ENCODE results near the gene ATP8A2. TPM values are rescaled to one million over a fixed set of nuclear protein-coding genes. Genes with fewer than 3 reads are reported as not detected.

The ATP8A2 gene
- total RNA-seq, 2 donors from 2014 or later, result 0.25 to 0.33 TPM

DNA sequence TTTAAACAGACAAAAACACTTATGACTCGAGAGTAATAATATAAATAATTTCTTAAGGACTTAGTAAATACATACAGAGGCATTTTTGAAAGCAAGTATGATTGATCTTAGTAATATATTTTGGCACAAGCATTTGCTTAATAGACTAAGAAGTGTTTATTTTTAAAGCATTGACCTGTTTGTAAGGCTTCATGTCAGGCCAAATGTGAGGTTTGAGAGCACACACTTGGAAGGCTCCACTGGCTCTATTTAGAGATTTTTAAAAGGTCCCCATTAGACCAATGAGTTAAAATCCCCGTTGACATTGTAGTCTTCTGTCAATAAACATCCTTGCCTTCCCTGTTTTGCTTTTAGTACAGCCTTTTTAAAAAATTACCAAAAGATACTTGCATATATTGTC lies 50.4 kb downstream of the ATP8A2 start:
- Mint-ChIP-seq H3K9me3 (no peaks in the 10 kb centered on the region), H3K36me3 (no peaks in the 10 kb centered on the region), H3K27ac (no peak overlapping the region)
- ATAC-seq (no peak), DNase-seq (ENCODE audit: low spot score in 2 of 2) (no peak)

DNA sequence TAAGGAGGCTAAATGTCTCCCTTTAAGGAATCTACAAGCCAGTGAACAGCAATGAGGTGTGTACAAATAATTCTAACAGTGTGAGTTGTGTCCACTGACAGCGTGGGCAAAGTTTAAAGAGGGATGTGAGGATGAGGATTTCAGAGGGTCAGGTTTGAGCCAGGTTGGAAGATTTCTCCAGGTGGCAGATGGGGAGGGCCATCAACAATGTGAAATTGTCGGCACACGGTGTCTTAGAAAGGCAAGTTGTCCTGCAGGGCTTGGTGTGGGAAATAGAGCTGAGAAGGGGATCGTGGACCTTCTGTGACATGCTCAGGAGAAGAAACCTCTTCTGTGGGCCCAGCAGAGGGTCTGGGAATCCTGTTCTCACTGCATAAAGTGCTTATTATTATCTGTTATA lies 52.1 kb downstream of the ATP8A2 start:
- Mint-ChIP-seq H3K9me3 (no peaks in the 10 kb centered on the region), H3K36me3 (no peaks in the 10 kb centered on the region), H3K27ac (no peak overlapping the region)
- no peak for DNase-seq (ENCODE audit: low spot score in 2 of 2)
- no peak for ATAC-seq

DNA sequence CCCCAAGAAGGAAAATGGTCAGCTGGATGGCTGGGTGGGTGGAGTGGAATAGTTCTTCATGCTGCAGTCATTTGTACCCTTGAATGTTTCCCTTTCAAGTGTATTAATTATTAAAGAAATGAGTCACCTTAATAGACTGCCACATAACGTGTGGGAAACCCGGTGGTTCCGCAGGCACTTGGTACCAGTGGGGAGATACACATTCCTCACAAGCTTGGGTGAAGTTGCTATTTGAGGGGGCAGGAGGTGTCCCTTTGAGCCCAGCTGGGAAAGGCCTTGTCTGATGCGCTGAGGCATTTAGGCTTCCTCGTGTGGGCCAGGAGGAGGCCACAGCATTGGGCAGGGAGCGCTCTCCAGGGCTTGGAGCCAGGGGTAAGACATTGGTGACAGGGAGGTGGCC lies 57.7 kb downstream of the ATP8A2 start:
- no peaks in the 10 kb centered on the region for H3K9me3 Mint-ChIP-seq
- no peak overlapping the region for H3K27ac Mint-ChIP-seq
- H3K36me3 Mint-ChIP-seq, result no peaks in the 10 kb centered on the region
- ATAC-seq (no peak), DNase-seq (ENCODE audit: low spot score in 2 of 2) (no peak)

DNA sequence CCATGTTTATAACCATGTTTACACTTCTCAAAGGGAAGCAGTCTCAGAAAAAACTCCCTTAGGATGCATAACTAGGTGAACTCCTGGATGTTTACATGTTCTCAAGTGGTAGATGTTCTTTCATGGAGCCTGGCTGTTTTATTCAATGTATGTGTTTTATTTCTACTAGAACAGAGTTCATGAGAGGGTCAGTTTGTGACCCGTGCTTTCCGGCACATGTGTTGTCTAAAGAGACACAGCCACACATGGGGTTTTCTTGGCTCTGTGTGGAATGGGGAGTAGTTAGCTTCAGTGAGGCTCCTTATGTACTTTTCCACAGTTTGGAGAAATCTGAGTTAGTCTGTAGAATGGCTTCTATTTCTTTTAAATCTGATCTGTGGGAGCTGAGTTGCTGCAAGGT lies 60.9 kb downstream of the ATP8A2 start:
- H3K36me3 Mint-ChIP-seq, result no peaks in the 10 kb centered on the region
- no peak overlapping the region for H3K27ac Mint-ChIP-seq
- no peak for ATAC-seq
- no peaks in the 10 kb centered on the region for H3K9me3 Mint-ChIP-seq
- DNase-seq (ENCODE audit: low spot score in 2 of 2), result no peak

DNA sequence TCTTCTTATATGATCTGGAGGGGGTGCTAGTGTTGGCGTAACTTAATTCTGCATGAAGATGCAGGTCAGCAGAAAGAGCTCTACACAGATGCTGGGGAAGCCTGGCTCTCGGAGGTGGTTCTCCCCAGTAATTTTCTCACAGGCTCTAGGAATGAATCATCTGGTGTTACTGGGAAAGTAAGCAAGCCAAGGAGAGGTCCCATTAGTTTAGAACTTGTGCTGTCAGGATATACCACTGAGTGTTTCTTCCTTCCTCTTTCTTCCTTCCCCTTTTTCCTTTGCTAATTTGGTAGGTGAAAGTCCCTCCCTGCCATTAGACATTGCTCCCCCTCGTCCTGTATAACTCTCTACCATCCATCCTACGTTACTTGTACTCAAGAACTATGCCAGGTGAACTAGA lies 68.3 kb downstream of the ATP8A2 start:
- DNase-seq (ENCODE audit: low spot score in 2 of 2) (no peak), ATAC-seq (no peak)
- no peak overlapping the region for H3K27ac Mint-ChIP-seq
- no peaks in the 10 kb centered on the region for H3K36me3 Mint-ChIP-seq
- no peaks in the 10 kb centered on the region for H3K9me3 Mint-ChIP-seq

DNA sequence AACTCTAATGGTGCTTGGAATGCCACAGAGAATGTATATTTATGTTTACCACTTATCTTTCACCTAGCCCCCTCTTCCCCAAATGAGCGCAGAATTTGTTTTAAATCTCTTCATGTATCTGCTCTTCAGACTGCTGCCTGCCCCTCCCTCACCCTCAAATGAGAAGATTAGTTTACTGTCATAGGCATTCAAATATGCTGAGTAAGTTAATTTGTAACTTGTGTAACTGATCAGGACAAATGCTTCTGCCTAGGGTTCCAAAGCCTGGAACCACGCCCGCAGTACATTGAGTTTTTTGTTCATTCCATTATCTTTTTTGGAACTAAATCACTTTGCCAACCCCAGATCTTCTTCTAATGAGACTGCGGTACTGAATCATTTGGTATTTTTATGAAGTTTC lies 74.5 kb downstream of the ATP8A2 start:
- DNase-seq (ENCODE audit: low spot score in 2 of 2) (no peak), ATAC-seq (no peak)
- Mint-ChIP-seq H3K36me3 (no peaks in the 10 kb centered on the region), H3K9me3 (no peaks in the 10 kb centered on the region), H3K27ac (no peak overlapping the region)

DNA sequence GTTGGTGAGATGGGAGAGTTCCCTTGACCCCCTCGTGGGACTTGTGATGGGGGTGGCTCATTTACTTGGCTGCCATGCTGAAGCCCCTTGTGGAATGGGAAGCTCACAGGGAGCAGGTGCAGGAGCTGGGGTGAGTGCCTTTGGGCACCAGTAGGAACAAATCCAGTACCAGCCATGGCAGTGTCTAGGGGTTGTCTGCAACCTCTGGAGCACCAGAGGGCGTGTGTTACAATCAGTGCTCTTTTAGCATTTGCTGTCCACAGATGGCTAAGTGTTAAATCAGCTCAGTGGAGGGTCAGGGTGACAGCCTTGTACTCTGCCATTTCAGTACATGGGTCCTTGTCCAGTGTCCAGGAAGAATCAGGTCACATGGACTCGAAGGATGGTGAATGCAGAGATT lies 75.6 kb downstream of the ATP8A2 start:
- H3K36me3 Mint-ChIP-seq, result no peaks in the 10 kb centered on the region
- no peak for ATAC-seq
- no peak for DNase-seq (ENCODE audit: low spot score in 2 of 2)
- no peaks in the 10 kb centered on the region for H3K9me3 Mint-ChIP-seq
- no peak overlapping the region for H3K27ac Mint-ChIP-seq

DNA sequence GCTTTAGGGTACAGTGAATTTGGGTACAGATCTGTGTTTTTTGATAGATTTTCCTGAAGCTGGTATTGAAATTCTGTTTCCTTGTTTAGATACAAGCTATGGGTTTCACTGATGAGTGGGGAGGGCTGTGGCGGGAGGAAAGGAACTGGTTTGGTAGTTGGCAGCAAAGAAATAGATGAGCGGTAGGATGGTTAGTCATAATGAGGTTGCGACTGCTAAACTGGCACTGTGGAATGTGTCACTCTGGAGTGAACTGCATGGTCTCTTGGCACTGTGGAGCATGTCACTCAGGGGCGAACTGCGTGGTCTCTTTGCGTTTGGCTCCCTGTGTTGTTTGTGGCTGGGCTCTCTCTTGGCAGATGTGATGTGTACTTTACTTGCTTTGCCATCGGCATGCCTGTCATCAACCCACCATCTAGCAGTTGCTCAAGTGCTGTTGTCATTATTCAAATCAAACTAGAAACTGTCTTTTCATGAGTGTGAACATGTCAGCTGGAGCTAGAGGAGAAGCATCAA lies 82.1 kb downstream of the ATP8A2 start:
- no peaks in the 10 kb centered on the region for H3K36me3 Mint-ChIP-seq
- ATAC-seq (no peak), DNase-seq (ENCODE audit: low spot score in 2 of 2) (no peak)
- no peaks in the 10 kb centered on the region for H3K9me3 Mint-ChIP-seq
- no peak overlapping the region for H3K27ac Mint-ChIP-seq

DNA sequence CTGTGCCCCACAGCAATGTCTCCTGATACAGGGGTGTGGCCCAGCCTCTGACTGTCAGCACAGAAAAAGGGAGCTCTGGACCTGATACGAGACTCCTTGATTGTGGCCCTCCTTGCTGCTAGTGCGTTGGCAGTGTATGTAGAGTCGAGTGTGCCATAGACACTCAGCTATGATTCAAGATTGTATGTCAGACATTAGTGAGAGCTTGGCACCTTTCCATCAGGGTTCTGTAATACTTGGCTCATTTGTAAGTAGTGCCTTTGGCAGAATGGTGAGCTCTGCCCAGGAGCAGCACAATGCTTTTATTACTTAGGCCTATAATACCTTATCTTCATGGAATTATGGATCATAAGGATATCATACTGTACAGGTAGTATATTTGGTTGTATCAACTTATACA lies 83.4 kb downstream of the ATP8A2 start:
- Mint-ChIP-seq H3K27ac (no peak overlapping the region), H3K36me3 (no peaks in the 10 kb centered on the region), H3K9me3 (peaks cover 0 to 5% of the 10 kb centered on the region in 2 donors)
- no peak for DNase-seq (ENCODE audit: low spot score in 2 of 2)
- no peak for ATAC-seq

DNA sequence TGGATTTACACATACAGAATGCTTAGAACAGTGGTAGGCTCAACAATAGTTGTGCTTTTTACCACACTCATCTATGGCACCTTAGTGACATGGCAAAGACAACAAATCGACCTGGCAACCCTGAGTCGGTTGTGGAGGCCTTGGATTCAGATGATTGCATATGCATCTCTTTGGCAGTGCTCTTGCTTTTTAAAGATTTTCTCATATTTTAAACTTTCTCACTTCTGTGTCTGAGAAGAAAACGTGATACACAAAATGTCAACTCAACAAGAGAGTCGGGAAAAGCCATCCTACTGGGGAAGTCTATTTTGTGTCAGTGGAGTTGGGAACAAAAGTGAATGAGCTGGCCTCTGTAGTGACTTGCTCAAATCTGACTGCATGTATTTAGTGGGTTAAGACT lies 85.8 kb downstream of the ATP8A2 start:
- no peak for ATAC-seq
- no peak for DNase-seq (ENCODE audit: low spot score in 2 of 2)
- no peaks in the 10 kb centered on the region for H3K36me3 Mint-ChIP-seq
- H3K27ac Mint-ChIP-seq, result no peak overlapping the region
- H3K9me3 Mint-ChIP-seq, result peaks cover 0 to 5% of the 10 kb centered on the region in 2 donors

DNA sequence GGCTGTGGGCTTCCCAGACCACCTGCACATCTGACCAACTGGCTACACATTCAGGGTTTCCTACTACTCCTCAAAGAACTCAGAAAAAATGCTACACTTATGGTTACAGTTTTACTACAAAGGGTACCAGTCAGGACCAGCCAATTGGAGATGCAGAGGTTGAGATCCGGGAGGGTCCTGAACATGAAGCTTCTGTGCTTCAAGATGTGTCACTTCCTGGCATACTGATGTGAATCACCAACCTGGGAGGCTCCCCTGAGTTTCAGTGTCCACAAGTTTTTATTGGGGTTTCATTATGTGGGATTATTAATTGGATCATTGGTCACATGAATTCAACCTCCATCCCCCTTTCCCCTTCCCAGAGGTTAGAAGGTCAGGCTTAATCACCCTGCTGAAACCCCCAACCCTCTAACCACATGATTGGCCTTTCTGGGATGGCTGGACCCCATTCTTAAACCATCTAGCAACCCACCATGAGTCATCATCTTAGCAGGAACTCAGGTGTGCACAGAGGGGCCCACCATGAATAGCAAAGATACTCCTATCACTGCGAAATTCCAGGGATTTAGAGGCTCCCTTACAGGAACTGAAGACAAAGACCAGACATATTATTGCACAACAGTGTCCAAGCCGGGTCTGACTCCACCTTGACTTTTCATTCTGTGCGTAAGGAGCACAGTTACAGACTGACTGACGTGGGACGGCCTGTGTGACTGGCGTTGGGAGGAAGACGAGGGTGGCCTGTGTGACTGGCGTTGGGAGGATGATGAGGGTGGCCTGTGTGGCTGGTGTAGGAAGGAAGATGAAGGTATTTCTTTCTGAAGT lies 90.7 kb downstream of the ATP8A2 start:
- no peak for ATAC-seq
- H3K9me3 Mint-ChIP-seq, result peaks cover 0 to 5% of the 10 kb centered on the region in 2 donors
- no peak overlapping the region for H3K27ac Mint-ChIP-seq
- no peak for DNase-seq (ENCODE audit: low spot score in 2 of 2)
- peaks cover 0 to 6% of the 10 kb centered on the region in 2 donors for H3K36me3 Mint-ChIP-seq

DNA sequence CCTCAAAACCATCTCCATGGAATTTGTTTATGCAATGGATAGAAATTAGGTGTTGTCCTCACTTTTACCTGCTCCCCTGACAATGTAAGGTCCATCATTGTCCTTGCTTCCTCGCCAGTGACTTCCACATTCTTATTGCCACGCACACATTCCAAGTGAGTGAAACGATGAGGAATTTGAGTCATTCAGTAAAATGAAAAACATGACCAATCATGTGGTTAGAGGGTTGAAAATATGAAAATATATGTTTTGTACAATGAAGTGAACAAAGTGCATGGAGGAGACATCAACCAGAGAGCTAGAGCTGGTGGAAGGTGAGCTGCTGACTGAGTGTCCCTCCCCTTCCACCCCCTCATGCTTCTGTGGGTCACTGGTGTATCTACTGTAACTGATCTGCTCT lies 91.7 kb downstream of the ATP8A2 start:
- ATAC-seq (no peak), DNase-seq (ENCODE audit: low spot score in 2 of 2) (no peak)
- Mint-ChIP-seq H3K9me3 (peaks cover 0 to 5% of the 10 kb centered on the region in 2 donors), H3K36me3 (peaks cover 0 to 14% of the 10 kb centered on the region in 2 donors), H3K27ac (no peak overlapping the region)

DNA sequence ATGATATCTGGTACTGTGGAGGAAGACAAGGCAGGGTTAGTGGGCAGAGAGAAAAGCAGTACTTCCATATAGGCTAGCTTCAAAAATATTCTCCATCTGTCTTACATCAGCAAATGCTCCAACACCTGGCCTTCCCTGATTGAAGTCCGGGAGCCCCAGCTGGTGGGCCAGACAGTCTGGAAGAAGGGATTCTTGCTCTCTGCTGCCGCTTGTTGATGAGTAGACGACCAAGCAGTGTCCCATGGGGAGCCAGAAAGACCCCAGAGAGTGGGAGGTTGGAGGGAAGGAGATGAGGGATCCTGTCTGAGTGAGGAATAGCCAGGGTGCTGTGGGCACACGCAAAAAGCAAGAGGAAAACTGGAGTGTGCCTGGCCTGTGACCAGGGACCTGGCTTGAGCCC lies 95.1 kb downstream of the ATP8A2 start:
- Mint-ChIP-seq H3K36me3 (peaks cover 7 to 20% of the 10 kb centered on the region in 2 donors), H3K9me3 (no peaks in the 10 kb centered on the region), H3K27ac (no peak overlapping the region)
- DNase-seq (ENCODE audit: low spot score in 2 of 2) (no peak), ATAC-seq (no peak)

DNA sequence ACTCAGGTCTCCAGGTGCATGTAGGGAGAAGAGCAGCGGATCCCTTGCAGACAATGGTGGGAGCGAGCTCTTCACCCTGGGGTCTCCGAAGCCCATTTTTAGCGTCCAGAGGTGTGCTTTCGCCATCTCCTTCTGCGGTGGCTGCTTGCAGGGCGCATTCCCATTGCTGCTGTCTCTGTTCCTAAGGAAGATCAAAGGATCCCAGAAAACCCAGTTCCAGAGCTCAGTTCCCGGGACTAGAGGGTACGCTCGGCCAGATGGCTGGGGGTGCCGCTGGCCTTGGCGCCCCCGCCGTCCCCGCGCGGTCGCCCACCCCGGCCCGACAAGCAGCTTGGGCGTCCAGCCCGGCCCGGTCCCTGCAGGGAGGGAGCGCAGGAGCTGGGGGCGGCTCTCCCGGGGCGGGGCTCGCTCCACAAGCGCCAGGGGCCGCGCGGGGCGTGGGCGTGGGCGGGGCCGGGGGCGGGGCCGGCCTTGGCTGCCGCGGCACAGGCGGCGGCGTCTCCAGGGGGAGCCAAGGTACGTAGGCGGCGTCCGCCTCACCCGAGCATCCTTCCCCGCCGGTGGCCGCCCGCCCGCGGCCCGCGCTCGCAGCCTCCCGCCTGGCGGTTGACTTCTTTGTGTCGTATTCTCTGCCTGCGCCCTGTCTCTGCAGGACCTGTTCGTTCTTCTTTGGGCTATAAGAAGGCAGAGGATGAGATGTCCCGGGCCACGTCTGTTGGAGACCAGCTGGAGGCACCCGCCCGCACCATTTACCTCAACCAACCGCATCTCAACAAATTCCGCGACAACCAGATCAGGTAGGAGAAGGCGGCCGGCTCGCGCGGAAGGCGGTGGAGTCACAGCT lies 96.8 kb downstream of the ATP8A2 start:
- DNase-seq (ENCODE audit: low spot score in 2 of 2) (peak in 1 of 2 donors; percentile 13), ATAC-seq (peak in 1 of 2 donors; percentile 71)

DNA sequence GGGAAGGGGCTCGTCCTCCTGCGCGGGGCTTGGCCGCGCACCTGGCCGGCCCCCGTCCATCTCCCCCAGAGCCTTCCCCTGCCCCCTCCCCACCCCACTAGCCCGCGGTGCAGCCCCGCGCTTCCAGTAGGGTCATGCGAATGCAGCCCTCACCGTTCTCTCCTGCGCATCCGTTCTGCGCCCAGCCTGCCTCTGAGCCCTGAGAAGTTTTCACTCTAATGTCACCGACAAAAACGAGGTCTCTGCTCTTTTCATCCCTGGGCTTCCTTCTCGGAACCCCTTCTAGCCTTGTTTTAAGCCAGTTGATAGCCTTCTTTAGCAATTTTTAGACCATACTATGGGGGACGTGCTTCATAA lies 97.4 kb downstream of the ATP8A2 start:
- Mint-ChIP-seq H3K27ac (no peak overlapping the region), H3K9me3 (no peaks in the 10 kb centered on the region), H3K36me3 (peaks cover 7 to 20% of the 10 kb centered on the region in 2 donors)
- ATAC-seq, result peak in 1 of 2 donors; percentile 11
- no peak for DNase-seq (ENCODE audit: low spot score in 2 of 2)

More for the DNA sequence above, 96.8 kb downstream of the ATP8A2 start:
- Mint-ChIP-seq H3K36me3 (peaks cover 7 to 20% of the 10 kb centered on the region in 2 donors), H3K27ac (no peak overlapping the region), H3K9me3 (no peaks in the 10 kb centered on the region)

DNA sequence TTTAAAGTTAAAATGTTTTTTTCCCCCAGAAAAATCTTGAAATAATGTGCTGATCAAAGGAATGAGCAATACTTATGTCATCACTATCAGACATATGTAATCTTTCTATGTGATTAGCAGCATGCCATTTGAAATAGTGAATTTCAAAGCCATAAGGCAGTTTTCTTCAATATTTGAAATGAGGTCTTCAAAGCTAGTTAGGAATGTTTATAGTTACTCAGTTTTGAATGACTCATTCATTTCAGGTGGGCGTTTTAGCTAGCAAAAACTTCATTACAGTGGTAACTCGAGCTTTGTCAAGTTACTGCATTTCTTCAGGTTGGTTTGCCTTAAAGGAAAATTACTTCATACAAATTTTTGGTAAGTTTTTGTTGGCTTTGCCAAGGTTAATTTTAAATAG lies 102.1 kb downstream of the ATP8A2 start:
- Mint-ChIP-seq H3K36me3 (peaks cover 6 to 12% of the 10 kb centered on the region in 2 donors), H3K9me3 (no peaks in the 10 kb centered on the region), H3K27ac (no peak overlapping the region)
- no peak for ATAC-seq
- DNase-seq (ENCODE audit: low spot score in 2 of 2), result no peak

DNA sequence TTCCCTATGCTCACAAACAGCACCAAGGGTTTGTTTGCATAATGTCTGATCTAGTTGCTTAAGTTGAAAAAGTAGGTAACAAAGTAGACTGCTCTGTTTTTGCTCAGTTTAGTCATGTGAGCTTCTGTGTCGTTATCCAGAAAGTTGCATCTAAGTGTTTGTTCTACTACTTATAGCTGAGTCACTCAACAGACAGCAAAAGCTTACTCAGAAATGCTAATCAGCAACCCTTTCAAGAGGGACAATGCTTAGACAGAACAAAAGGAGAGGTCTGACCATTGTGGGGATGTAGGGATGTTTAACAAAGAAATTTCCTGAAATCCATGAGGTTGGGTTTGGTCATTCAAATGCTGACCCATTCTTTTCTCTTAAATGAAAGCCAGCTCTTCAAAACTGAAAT lies 106.4 kb downstream of the ATP8A2 start:
- no peak overlapping the region for H3K27ac Mint-ChIP-seq
- peaks cover 6 to 7% of the 10 kb centered on the region in 2 donors for H3K36me3 Mint-ChIP-seq
- peaks cover 7 to 11% of the 10 kb centered on the region in 2 donors for H3K9me3 Mint-ChIP-seq
- DNase-seq (ENCODE audit: low spot score in 2 of 2) (no peak), ATAC-seq (no peak)

All from activated naive CD4-positive, alpha-beta T cell treated with anti-CD3 and anti-CD28 coated beads, Interleukin-2, amount 50 U/mL, for 72 hours (primary cell).